Measurements from ENCODE around the gene SH3BP1. TPM values are rescaled to one million over a fixed set of nuclear protein-coding genes. Genes with fewer than 3 reads are reported as not detected.

The SH3BP1 gene
- total and polyA plus RNA-seq, 2 of the 8 experiments (the other 6 are each of a cell fraction or from before 2014, with no cell fraction given) = 23.9 to 40.3 TPM

GRCh38 chr22:37608477-37609239 is 30.8 kb upstream of the SH3BP1 start, which contains the start of gene GGA1 (continued):
- TF ChIP-seq SP2 (IDR thresholded peaks at IDR 0.05; ENCODE audit: low read length) = peak; percentile 91
- peak in 1 of 2 experiments; percentile 17; a peak in 1 of 4 replicates for TF ChIP-seq HDAC2 (IDR thresholded peaks at IDR 0.05; ENCODE audit: borderline replicate concordance in 1 of 2, low read depth in 2 of 2, low read length in 2 of 2)
- TF ChIP-seq POLR2AphosphoS5 (IDR thresholded peaks at IDR 0.05; ENCODE audit: low read depth, low read length) = peak; percentile 17
- TF ChIP-seq RFX5 (IDR thresholded peaks at IDR 0.05; ENCODE audit: borderline replicate concordance, low read depth, low read length) = no peak; the same call in 1 of the 2 replicates
- no peak for TF ChIP-seq TEAD4 (IDR thresholded peaks at IDR 0.05; ENCODE audit: low read depth, low read length)
- TF ChIP-seq JUND (IDR thresholded peaks at IDR 0.05; ENCODE audit: low read length) = no peak; the same call in 1 of the 2 replicates
- no peak for TF ChIP-seq EZH2 (IDR thresholded peaks at IDR 0.05; ENCODE audit: low read depth, low read length, severe bottlenecking)
- no peak for TF ChIP-seq CBX8 (IDR thresholded peaks at IDR 0.05; ENCODE audit: borderline replicate concordance, low read depth, low read length)
- no peak for TF ChIP-seq MAFK (IDR thresholded peaks at IDR 0.05; ENCODE audit: low read depth, low read length)
- no peak for TF ChIP-seq RNF2 (IDR thresholded peaks at IDR 0.05; ENCODE audit: borderline replicate concordance, low read depth, low read length, missing control alignments, poor library complexity, severe bottlenecking)
- TF ChIP-seq EP300 (IDR thresholded peaks at IDR 0.05; ENCODE audit: borderline replicate concordance in 1 of 2, low read depth in 2 of 2, low read length in 2 of 2) = 0 out of 3 replicates have a peak, but pooled peaks of 1 of the 2 experiments have one; percentile 9
- peak; percentile 57; the same call in 1 of the 2 replicates for TF ChIP-seq BRCA1 (IDR thresholded peaks at IDR 0.05; ENCODE audit: low read depth, low read length)
- TF ChIP-seq SIRT6 (IDR thresholded peaks at IDR 0.05; ENCODE audit: low read length) = no peak
- no peak; the same call in 1 of the 2 replicates for TF ChIP-seq KDM5A (IDR thresholded peaks at IDR 0.05; ENCODE audit: low read length)
- TF ChIP-seq EGR1 (IDR thresholded peaks at IDR 0.05; ENCODE audit: borderline replicate concordance, low read depth, low read length) = peak; percentile 71; the same call in 1 of the 2 replicates
- TF ChIP-seq RXRA (IDR thresholded peaks at IDR 0.05; ENCODE audit: insufficient read depth, low read depth, low read length) = no peak
- no peak for TF ChIP-seq CHD1 (IDR thresholded peaks at IDR 0.05; ENCODE audit: low read depth, low read length)
- TF ChIP-seq SIN3A (conservative IDR thresholded peaks at IDR 0.05 in 1 of 2, IDR thresholded peaks at IDR 0.05 in 1 of 2; ENCODE audit: low read depth in 1 of 2, low read length in 2 of 2) = peak; percentile 60 to 79; a peak in 2 of 4 replicates
- no peak; the same call in 1 of the 2 replicates for TF ChIP-seq GTF2F1 (IDR thresholded peaks at IDR 0.05; ENCODE audit: borderline replicate concordance, low read depth, low read length)
- no peak for TF ChIP-seq CEBPB (IDR thresholded peaks at IDR 0.05; ENCODE audit: low read depth, low read length)
- TF ChIP-seq SRF (IDR thresholded peaks at IDR 0.05; ENCODE audit: low read depth, low read length) = no peak
- no peak for TF ChIP-seq NANOG (IDR thresholded peaks at IDR 0.05; ENCODE audit: insufficient read depth, low read depth, low read length, poor library complexity, severe bottlenecking)
- TF ChIP-seq PHF8 (conservative IDR thresholded peaks at IDR 0.05; ENCODE audit: low read depth, low read length) = peak; percentile 84

Data from H1 (cell line).